BLaER1 (cell line): ENCODE measurements around the gene HOGA1.

Experiments
- H3K27ac ChIP-seq: shearing (Covaris generic); formaldehyde crosslinking; 2 replicates; pipeline ENCODE4 v1.8.1; 2022
- H3K27me3 ChIP-seq: shearing (Covaris generic); formaldehyde crosslinking; 2 replicates; pipeline ENCODE4 v1.8.1; 2022
- H3K36me3 ChIP-seq: shearing (Covaris generic); formaldehyde crosslinking; 2 replicates; pipeline ENCODE4 v1.8.1; 2022
- H3K4me1 ChIP-seq: shearing (Covaris generic); formaldehyde crosslinking; 2 replicates; pipeline ENCODE4 v1.8.1; 2022
- H3K4me2 ChIP-seq: shearing (Covaris generic); formaldehyde crosslinking; 2 replicates; pipeline ENCODE4 v1.8.1; 2022
- H3K4me3 ChIP-seq: shearing (Covaris generic); formaldehyde crosslinking; 2 replicates; pipeline ENCODE4 v1.8.1; 2022
- H3K9ac ChIP-seq: shearing (Covaris generic); formaldehyde crosslinking; 2 replicates; pipeline ENCODE4 v1.8.1; 2022
- H3K9me3 ChIP-seq: shearing (Covaris generic); formaldehyde crosslinking; 2 replicates; pipeline ENCODE4 v1.8.1; 2022
- H4K20me1 ChIP-seq: shearing (Covaris generic); formaldehyde crosslinking; 2 replicates; pipeline ENCODE4 v1.8.1; 2022
- Cebpa-rat ChIP-seq: shearing (Covaris generic); IDR thresholded peaks from 2 replicates; pipeline ENCODE4 v1.8.1; 2022

HOGA1 gene

GRCh38 chr10:97596101-97597082, 12.2 kb downstream of the HOGA1 start:
- H3K27ac ChIP-seq: no peak overlapping the region
- no peak overlapping the region for H3K4me2 ChIP-seq
- H4K20me1 ChIP-seq: no peaks in the 10 kb centered on the region
- no peak for TF ChIP-seq Cebpa-rat
- no peak overlapping the region for H3K4me3 ChIP-seq
- peaks cover 14% of the 10 kb centered on the region for H3K4me1 ChIP-seq
- H3K27me3 ChIP-seq: no peaks in the 10 kb centered on the region
- no peaks in the 10 kb centered on the region for H3K36me3 ChIP-seq
- no peaks in the 10 kb centered on the region for H3K9me3 ChIP-seq
- no peak overlapping the region for H3K9ac ChIP-seq

DNA sequence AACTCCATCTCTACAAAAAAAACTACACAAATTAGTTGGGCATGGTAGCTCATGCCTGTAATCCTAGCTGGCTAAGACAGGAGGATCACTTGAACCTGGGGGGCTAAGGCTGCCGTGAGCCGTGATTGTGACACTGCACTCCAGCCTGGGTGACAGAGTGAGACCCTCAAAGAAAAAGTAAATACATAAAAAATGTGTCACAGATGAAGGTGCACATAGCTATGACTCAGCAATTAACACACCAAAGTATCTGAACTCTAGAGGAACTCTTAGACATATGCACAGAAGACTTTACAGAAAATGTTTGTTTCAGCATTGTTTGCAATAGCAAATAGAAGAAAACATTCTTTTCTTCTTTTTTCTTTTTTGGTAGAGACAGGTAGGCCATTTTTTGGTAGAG, 13.6 kb downstream of the HOGA1 start:
- Histone ChIP-seq H3K4me2 (no peak overlapping the region), H3K36me3 (no peaks in the 10 kb centered on the region), H3K27ac (no peak overlapping the region), H3K4me3 (no peak overlapping the region), H3K4me1 (peaks cover 6% of the 10 kb centered on the region; the same call in 1 of the 2 replicates), H3K9me3 (no peaks in the 10 kb centered on the region), H3K27me3 (no peaks in the 10 kb centered on the region), H4K20me1 (no peaks in the 10 kb centered on the region), H3K9ac (no peak overlapping the region)
- no peak for TF ChIP-seq Cebpa-rat

DNA sequence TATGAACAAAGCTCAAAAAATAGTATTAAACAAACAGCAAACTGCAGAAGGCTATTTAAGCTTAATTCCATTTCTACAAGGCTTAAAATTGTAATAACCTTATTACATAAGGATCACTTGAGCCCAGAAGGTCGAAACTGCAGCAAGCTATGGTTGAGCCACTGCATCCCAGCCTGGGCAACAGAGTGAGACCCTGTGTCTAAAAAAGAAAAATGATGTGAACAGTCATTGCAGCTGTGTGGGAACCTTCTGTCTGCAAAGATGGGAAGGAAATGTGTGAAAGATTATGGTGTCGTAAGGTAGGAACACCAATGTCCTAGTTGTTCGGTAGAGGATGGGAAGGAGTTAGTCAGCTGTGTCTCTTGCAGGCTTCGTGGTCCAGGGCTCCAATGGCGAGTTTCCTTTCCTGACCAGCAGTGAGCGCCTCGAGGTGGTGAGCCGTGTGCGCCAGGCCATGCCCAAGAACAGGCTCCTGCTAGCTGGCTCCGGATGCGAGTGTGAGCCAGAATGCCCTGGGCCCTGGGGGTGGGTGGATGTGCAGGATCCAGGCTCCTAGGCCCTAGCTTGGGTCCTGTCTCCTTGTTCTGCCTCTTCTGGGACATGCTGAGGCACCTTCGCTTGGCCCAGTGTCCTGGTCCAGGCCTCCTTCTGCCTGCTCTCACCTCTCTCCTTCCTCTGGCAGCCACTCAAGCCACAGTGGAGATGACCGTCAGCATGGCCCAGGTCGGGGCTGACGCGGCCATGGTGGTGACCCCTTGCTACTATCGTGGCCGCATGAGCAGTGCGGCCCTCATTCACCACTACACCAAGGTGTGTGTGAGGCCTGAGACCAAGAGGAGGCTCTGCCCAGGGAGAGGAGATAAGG, 14.4 kb downstream of the HOGA1 start:
- no peaks in the 10 kb centered on the region for H4K20me1 ChIP-seq
- no peaks in the 10 kb centered on the region for H3K9me3 ChIP-seq
- no peaks in the 10 kb centered on the region for H3K36me3 ChIP-seq
- peaks cover 6% of the 10 kb centered on the region; the same call in 1 of the 2 replicates for H3K4me1 ChIP-seq
- no peak for TF ChIP-seq Cebpa-rat
- peak overlapping the region; percentile 31; the same call in 1 of the 2 replicates for H3K4me2 ChIP-seq
- no peak overlapping the region for H3K27ac ChIP-seq
- H3K9ac ChIP-seq: no peak overlapping the region
- no peak overlapping the region for H3K4me3 ChIP-seq
- no peaks in the 10 kb centered on the region for H3K27me3 ChIP-seq

GRCh38 chr10:97599272-97599619, 15.1 kb downstream of the HOGA1 start:
- Histone ChIP-seq H3K27ac (no peak overlapping the region), H3K9me3 (no peaks in the 10 kb centered on the region), H4K20me1 (no peaks in the 10 kb centered on the region), H3K27me3 (no peaks in the 10 kb centered on the region), H3K4me3 (no peak overlapping the region), H3K4me2 (no peak overlapping the region), H3K9ac (no peak overlapping the region), H3K36me3 (no peaks in the 10 kb centered on the region), H3K4me1 (peaks cover 6% of the 10 kb centered on the region; the same call in 1 of the 2 replicates)
- no peak for TF ChIP-seq Cebpa-rat

DNA sequence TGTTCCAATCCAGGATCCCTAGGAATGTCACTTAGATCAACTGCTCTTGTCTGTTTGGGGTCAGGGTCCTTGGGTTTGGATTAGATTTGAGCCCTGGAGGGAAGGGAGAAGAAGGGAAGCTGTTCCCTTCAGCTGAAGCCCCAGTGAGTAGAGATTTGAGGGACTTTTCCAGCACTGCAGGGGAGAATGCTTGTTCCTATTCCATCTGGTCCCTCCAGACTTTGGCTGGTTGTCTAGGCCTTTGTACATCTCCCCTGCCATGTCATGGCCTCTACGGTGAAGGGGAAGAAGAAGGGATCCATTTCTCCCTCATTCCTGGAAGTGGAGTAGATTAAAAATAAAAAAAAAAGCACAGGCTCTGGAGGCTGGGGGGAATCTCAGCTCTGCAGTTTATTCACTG, 16.4 kb downstream of the HOGA1 start:
- H3K27ac ChIP-seq: no peak overlapping the region
- no peak overlapping the region for H3K4me3 ChIP-seq
- peaks cover 6% of the 10 kb centered on the region; the same call in 1 of the 2 replicates for H3K4me1 ChIP-seq
- H3K9ac ChIP-seq: no peak overlapping the region
- no peaks in the 10 kb centered on the region for H4K20me1 ChIP-seq
- TF ChIP-seq Cebpa-rat: no peak
- no peaks in the 10 kb centered on the region for H3K36me3 ChIP-seq
- H3K9me3 ChIP-seq: no peaks in the 10 kb centered on the region
- no peaks in the 10 kb centered on the region for H3K27me3 ChIP-seq
- no peak overlapping the region for H3K4me2 ChIP-seq

DNA sequence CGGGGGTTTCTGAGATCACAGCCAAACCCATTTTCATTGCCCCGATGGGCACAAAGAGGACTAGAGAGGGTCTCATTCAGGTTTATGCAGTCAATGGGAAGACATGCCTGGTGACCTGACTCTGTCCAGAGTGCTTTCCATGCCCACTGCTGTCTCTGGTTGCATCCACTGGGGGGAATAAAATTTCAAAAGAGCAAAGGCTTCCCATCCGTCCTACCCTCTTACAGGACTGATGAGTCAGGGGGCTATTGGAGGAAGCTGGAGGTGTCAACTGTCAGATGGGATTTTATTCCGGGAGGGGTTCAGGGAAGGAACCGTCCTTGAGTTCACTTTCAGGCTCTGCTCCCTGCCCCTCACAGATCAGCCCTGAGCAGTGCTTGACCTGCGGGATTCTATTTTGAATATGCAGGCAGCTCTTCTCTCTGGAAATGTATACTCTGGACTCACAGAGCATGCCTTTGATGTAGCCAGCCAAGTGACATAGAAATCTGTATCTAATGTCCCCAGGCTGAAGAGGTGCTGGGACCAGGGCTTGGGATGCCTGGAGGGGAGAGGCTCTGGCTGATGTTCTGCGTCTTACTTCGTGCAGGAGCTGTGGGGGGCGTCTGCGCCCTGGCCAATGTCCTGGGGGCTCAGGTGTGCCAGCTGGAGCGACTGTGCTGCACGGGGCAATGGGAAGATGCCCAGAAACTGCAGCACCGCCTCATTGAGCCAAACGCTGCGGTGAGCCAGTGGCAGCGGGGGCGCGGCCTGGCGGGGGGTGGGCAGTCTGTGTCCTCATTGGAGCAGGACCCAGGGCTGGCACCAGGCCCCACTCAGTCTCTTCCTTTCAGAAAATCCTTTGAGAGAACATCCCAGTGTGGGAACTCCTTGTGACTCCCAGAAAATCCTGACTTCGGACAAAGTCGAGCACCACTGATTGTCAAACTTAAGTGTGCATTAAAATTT, 17.4 kb downstream of the HOGA1 start:
- H3K4me2 ChIP-seq: no peak overlapping the region
- H3K27ac ChIP-seq: no peak overlapping the region
- no peaks in the 10 kb centered on the region for H3K27me3 ChIP-seq
- H3K4me1 ChIP-seq: peaks cover 9% of the 10 kb centered on the region
- no peak for TF ChIP-seq Cebpa-rat
- H3K9ac ChIP-seq: no peak overlapping the region
- H4K20me1 ChIP-seq: no peaks in the 10 kb centered on the region
- no peaks in the 10 kb centered on the region for H3K9me3 ChIP-seq
- no peaks in the 10 kb centered on the region for H3K36me3 ChIP-seq
- H3K4me3 ChIP-seq: no peak overlapping the region

- Histone ChIP-seq H3K4me1 (peaks cover 58% of the 10 kb centered on the region), H3K27ac (0 out of 2 replicates have a peak overlapping the region, but pooled peaks have one; percentile 26), H3K4me2 (peak overlapping the region; percentile 59)
Observed at GRCh38 chr10:97607095-97607636, 23.0 kb downstream of the HOGA1 start.

DNA sequence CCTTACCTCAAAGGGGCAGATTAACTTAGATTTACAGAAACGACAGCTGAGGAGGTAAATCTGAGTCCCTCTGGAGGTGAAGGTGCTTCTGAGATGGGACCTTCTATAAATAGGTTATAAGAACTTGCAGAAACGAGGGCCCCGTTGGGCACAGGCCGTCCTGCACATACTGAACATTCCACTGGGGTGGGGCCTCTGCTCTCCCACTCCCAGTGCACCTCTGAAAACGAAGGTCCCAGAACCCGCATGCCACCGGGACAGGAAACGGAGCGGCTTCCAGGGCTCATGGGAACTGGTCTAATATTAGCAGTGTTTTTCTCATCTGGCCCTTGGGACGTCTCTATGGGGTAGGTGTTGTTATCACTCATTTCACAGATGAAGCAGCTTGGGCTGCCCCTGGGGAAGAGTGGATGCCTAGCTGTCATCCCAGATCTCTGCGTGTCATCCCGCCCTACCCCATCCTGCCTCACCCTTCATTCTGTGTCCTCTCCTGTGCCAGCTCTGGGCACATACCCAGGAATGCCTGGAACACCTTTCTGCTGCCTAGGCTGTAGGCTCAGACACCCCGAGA, 24.9 kb downstream of the HOGA1 start:
- no peaks in the 10 kb centered on the region for H3K36me3 ChIP-seq
- no peak overlapping the region for H3K4me3 ChIP-seq
- no peaks in the 10 kb centered on the region for H3K27me3 ChIP-seq
- peaks cover 60% of the 10 kb centered on the region for H3K4me1 ChIP-seq
- no peaks in the 10 kb centered on the region for H3K9me3 ChIP-seq
- H3K27ac ChIP-seq: peak overlapping the region; percentile 8; the same call in 1 of the 2 replicates
- TF ChIP-seq Cebpa-rat: no peak
- no peak overlapping the region; the same call in 1 of the 2 replicates for H3K9ac ChIP-seq
- no peaks in the 10 kb centered on the region for H4K20me1 ChIP-seq
- peak overlapping the region; percentile 79 for H3K4me2 ChIP-seq

More at GRCh38 chr10:97607095-97607636, 23.0 kb downstream of the HOGA1 start:
- no peak for TF ChIP-seq Cebpa-rat
- H3K4me3 ChIP-seq: no peak overlapping the region
- H3K9me3 ChIP-seq: no peaks in the 10 kb centered on the region
- H3K36me3 ChIP-seq: no peaks in the 10 kb centered on the region
- H4K20me1 ChIP-seq: no peaks in the 10 kb centered on the region
- H3K27me3 ChIP-seq: no peaks in the 10 kb centered on the region
- H3K9ac ChIP-seq: no peak overlapping the region
